Activated CD8-positive, alpha-beta T cell treated with anti-CD3 and anti-CD28 coated beads for 36 hours (primary cell): ENCODE data around the gene PNMA8A. TPM values are rescaled to one million over a fixed set of nuclear protein-coding genes. Genes with fewer than 3 reads are reported as not detected.

Source experiments
- ATAC-seq: fragments of 200-7000 bp; cut with Tn5 transposase; one replicate; pipeline ENCODE4 v1.10.0; 2021; ENCODE audit warnings: mild to moderate bottlenecking, moderate library complexity
- CTCF ChIA-PET: fragments of 350-600 bp; sonication (Branson Sonifier 250); formaldehyde crosslinking; loops from one replicate; lab custom pipeline; 2021; ENCODE audit warnings: antibody characterized with exemption; lab: Charles Lee
- POLR2A ChIA-PET: fragments of 350-600 bp; sonication (Branson Sonifier 250); formaldehyde crosslinking; loops from one replicate; lab custom pipeline; 2021; ENCODE audit warnings: antibody characterized with exemption; lab: Charles Lee
- DNase-seq: peaks from one replicate; pipeline ENCODE4 v3.0.0-alpha.2; 2020
- H3K27ac Mint-ChIP-seq: one replicate; pipeline ENCODE4 v1.8.0; 2021; ENCODE audit warnings: mild to moderate bottlenecking, mixed read lengths
- H3K27me3 Mint-ChIP-seq: one replicate; pipeline ENCODE4 v1.8.0; 2021; ENCODE audit warnings: mixed read lengths
- H3K36me3 Mint-ChIP-seq: one replicate; pipeline ENCODE4 v1.8.0; 2021; ENCODE audit warnings: low read depth, mixed read lengths
- H3K4me1 Mint-ChIP-seq: one replicate; pipeline ENCODE4 v1.8.0; 2021; ENCODE audit warnings: low read depth, mixed read lengths
- H3K4me3 Mint-ChIP-seq: one replicate; pipeline ENCODE4 v1.8.0; 2021; ENCODE audit warnings: mild to moderate bottlenecking, moderate library complexity, mixed read lengths
- H3K9me3 Mint-ChIP-seq: one replicate; pipeline ENCODE4 v1.8.0; 2021; ENCODE audit warnings: mixed read lengths
- intact Hi-C: fragments of 100-400 bp; cut with micrococcal nuclease; formaldehyde crosslinking; loops from one replicate; pipeline ENCODE4 v1.10.0; 2022
- total RNA-seq, 2 experiments: library from RNA; stranded (reverse); gene quantifications; one replicate each; pipeline ENCODE4 v1.2.3, GENCODE V29; 2021
- TF ChIP-seq, protein P1 (sequence below): fragments of 200-600 bp; IDR thresholded peaks from one replicate; pipeline ENCODE4 v1.8.0; 2022; ENCODE audit warnings: antibody characterized with exemption, mild to moderate bottlenecking

The PNMA8A gene
- total RNA-seq, 2 experiments from 2014 or later, result not detected

DNA sequence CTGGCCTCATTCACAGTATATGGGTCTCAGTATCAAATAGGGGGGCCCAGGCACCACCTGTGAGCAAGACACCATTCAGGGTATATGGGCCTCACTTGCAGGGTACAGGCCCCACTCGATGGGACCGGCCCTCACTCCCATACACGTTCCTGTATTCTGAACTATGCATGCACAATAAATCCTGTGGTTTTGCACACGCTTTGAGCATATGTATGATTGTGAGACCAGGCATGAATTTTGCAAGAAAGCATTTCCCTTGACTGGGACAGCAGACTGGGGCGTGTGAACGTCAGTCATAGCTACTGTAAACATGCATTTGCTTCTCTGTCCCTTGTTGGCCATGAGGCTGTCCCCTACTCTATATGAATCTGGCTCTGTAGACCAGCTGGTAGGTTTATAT is 24.9 kb upstream of the PNMA8A start:
- intact Hi-C loops, result no loop called here
- POLR2A ChIA-PET, result interaction anchor here (0.7 kb wide), 1 partner anchor 219 kb away, joined by 3 read pairs; no protein-coding TSS in a partner anchor
- H3K4me3 Mint-ChIP-seq, result no peak overlapping the region

DNA sequence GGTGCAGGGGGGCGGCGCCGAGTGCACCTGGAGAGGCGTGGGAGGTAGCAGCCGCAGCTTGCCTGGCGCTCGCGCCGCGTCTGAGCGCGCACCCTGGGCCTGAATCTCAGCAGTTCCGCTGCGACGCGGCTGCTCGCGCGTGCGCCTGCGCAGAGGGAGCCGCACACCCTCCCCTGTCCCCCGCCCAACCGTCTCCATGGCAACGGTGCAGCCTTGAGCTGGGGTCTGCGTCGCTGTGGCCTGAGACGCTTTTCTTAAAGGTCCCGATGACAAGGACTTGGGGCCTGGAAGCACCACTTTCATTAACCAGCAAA is 24.4 kb upstream of the PNMA8A start, which contains the start of gene PNMA8B:
PNMA8B (minus strand) TSS at position 82 of the 314 bp plus-strand sequence. CDS start 402 bp downstream, outside the sequence.
- H3K36me3 Mint-ChIP-seq, result no peaks in the 10 kb centered on the region
- H3K9me3 Mint-ChIP-seq, result no peaks in the 10 kb centered on the region
- peak within 1 kb of the TSS; percentile 51 for H3K4me3 Mint-ChIP-seq
- POLR2A ChIA-PET, result no interaction called here
- intact Hi-C loops, result no loop called here
- ATAC-seq (peak; percentile 56), DNase-seq (peak; percentile 49)
- no peak within 1 kb of the TSS for H3K27ac Mint-ChIP-seq
- TF ChIP-seq, protein P1, sequence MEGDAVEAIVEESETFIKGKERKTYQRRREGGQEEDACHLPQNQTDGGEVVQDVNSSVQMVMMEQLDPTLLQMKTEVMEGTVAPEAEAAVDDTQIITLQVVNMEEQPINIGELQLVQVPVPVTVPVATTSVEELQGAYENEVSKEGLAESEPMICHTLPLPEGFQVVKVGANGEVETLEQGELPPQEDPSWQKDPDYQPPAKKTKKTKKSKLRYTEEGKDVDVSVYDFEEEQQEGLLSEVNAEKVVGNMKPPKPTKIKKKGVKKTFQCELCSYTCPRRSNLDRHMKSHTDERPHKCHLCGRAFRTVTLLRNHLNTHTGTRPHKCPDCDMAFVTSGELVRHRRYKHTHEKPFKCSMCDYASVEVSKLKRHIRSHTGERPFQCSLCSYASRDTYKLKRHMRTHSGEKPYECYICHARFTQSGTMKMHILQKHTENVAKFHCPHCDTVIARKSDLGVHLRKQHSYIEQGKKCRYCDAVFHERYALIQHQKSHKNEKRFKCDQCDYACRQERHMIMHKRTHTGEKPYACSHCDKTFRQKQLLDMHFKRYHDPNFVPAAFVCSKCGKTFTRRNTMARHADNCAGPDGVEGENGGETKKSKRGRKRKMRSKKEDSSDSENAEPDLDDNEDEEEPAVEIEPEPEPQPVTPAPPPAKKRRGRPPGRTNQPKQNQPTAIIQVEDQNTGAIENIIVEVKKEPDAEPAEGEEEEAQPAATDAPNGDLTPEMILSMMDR, result no peak
- CTCF ChIA-PET, result interaction anchor here (1.8 kb wide), 1 partner anchor 100 kb away, joined by 8 read pairs; no protein-coding TSS in a partner anchor
- peaks cover 12% of the 10 kb centered on the region for H3K4me1 Mint-ChIP-seq
- peaks cover 44% of the 10 kb centered on the region for H3K27me3 Mint-ChIP-seq

More for the DNA sequence above, 24.9 kb upstream of the PNMA8A start:
- CTCF ChIA-PET, result interaction anchor here (1.0 to 1.8 kb wide), 2 partner anchors 12 to 100 kb away, joined by 3 to 8 read pairs; no protein-coding TSS in a partner anchor
- Mint-ChIP-seq H3K4me1 (peaks cover 12% of the 10 kb centered on the region), H3K9me3 (no peaks in the 10 kb centered on the region), H3K36me3 (no peaks in the 10 kb centered on the region), H3K27me3 (peaks cover 39% of the 10 kb centered on the region), H3K27ac (no peak overlapping the region)
- ATAC-seq (no peak), DNase-seq (no peak)
- TF ChIP-seq, protein P1, result no peak

DNA sequence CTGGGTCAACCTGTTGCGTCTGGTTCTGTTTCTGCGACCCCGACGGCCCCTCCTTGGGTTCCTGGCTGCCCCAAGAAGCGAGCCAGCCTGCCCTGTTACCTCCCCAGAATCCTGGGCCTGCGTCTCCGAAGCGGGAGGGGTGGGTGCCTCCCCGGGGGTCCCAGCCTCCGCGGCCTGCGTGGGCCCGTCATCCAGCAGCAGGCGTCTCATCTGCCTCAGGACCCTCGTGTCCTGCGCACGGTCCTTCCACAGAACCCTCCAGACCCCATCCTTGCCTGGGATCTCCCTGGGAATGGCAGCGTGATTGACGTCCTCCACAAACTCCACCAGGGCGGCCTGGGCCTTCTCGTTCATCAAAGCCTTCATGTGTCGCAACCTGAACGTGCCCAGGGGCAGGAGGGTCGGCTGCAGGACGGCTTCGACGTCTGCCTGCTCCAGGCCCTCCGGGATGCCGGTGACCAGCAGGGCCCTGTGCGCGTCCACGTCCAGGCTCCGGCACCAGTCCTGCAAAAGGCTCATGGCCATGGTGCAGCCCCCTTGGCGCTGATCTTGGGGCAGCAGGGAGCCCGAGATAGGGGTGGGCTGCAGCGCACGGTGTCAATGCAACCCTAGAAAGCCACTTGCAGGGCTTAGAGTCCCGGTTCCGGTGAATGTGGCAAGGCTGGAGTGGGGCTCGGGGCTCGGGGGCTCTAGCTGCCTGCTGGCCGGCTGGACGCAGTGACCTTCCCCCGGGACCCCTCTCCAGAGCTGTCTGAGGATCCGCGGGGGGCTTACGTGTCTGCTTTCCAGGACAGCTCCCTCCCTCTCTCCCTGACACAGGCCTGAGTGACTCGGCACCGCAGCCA is 23.8 kb upstream of the PNMA8A start:
- Mint-ChIP-seq H3K9me3 (no peaks in the 10 kb centered on the region), H3K4me3 (no peak overlapping the region), H3K4me1 (peaks cover 14% of the 10 kb centered on the region), H3K27me3 (peaks cover 43% of the 10 kb centered on the region), H3K36me3 (no peaks in the 10 kb centered on the region), H3K27ac (no peak overlapping the region)
- ChIA-PET POLR2A (no interaction called here), CTCF (interaction anchor here (1.8 kb wide), 1 partner anchor 99 kb away, joined by 8 read pairs; no protein-coding TSS in a partner anchor)
- no peak for ATAC-seq
- intact Hi-C loops, result no loop called here
- TF ChIP-seq, protein P1, result no peak
- DNase-seq, result no peak

DNA sequence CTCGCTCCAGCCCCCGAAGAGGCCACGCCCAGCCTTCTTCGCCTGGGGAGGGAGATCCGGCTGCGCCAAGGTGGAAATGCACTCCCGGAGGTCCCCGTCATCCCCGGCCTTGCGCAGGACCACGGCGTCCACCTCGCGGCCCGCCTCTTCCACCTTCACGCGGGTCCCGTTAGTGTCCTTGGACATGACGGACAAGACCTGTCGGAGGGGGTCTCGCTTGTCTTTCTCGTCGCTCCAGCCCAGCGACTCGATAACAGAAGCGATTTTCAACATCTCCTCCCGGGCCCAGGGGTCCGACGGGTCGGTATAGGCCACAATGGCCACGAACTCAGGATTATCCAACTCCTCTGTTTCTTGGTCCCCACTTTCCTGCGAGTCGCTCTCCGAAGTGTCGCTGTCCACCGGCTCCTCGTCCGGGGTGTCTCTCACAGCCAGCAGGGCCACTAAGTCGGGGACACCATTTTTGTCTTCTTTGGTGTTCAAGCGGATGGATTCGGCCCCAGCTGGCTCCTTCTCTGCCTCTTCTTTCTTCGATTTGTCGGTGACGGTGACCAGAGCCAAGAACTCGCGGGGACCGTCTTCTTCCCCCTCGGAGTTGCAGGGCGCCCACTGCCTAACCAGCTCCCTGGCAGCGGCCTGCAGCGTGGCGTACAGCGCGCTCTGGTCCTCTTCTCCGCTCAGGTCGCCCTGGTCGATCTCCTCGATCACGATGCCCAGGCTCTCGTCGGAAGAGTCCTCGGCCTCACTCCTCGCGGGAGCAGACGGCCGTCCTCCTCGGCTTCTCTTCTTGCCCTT is 23.0 kb upstream of the PNMA8A start:
- CTCF ChIA-PET, result interaction anchor here (1.8 kb wide), 1 partner anchor 98 kb away, joined by 8 read pairs; no protein-coding TSS in a partner anchor
- peaks cover 47% of the 10 kb centered on the region for H3K27me3 Mint-ChIP-seq
- POLR2A ChIA-PET, result no interaction called here

More for the DNA sequence above, 23.0 kb upstream of the PNMA8A start:
- H3K36me3 Mint-ChIP-seq, result no peaks in the 10 kb centered on the region
- no peak overlapping the region for H3K27ac Mint-ChIP-seq
- ATAC-seq (no peak), DNase-seq (no peak)
- peak overlapping the region; percentile 51 for H3K4me3 Mint-ChIP-seq
- H3K4me1 Mint-ChIP-seq, result peaks cover 18% of the 10 kb centered on the region
- intact Hi-C loops, result no loop called here
- H3K9me3 Mint-ChIP-seq, result no peaks in the 10 kb centered on the region
- TF ChIP-seq, protein P1, result no peak
